Natural killer cell (primary cell): ENCODE data around the gene C1QTNF4. TPM values are rescaled to one million over a fixed set of nuclear protein-coding genes. Genes with fewer than 3 reads are reported as not detected.

Experiments
- ATAC-seq, 3 donors: fragments of 150-1000 bp in 2 of 3; fragments of 200-7000 bp in 1 of 3; cut with Tn5 transposase; 1 replicate in 1 of 3; 2 replicates in 2 of 3; pipeline ENCODE4 v1.10.0; 2021; ENCODE audit warnings: mild to moderate bottlenecking in 2 of 3, moderate library complexity in 2 of 3
- DNase-seq, 2 donors: peaks; one replicate each; pipeline versions ENCODE4 v3.0.0 to v3.0.0-alpha.2; 2013 to 2021; ENCODE audit warnings: mixed read lengths in 1 of 2
- H3K27ac ChIP-seq: one replicate; pipeline ENCODE4 v1.5.1; 2013; ENCODE audit warnings: mild to moderate bottlenecking, low read length
- H3K27me3 ChIP-seq: one replicate; pipeline ENCODE4 v1.6.1; 2013; ENCODE audit warnings: low read length; ENCODE audit not compliant: control insufficient read depth, insufficient read depth
- H3K36me3 ChIP-seq: one replicate; pipeline ENCODE4 v1.6.1; 2013; ENCODE audit warnings: low read length; ENCODE audit not compliant: control insufficient read depth, insufficient read depth
- H3K4me1 ChIP-seq: one replicate; pipeline ENCODE4 v1.6.1; 2013; ENCODE audit warnings: low read length; ENCODE audit not compliant: control insufficient read depth, insufficient read depth
- H3K4me3 ChIP-seq: one replicate; pipeline ENCODE4 v1.5.1; 2013; ENCODE audit warnings: low read length
- H3K9me3 ChIP-seq: one replicate; pipeline ENCODE4 v1.6.1; 2013; ENCODE audit warnings: low read length; ENCODE audit not compliant: control insufficient read depth, insufficient read depth
- H3K27ac Mint-ChIP-seq, 2 donors: one replicate each; pipeline ENCODE4 v1.8.0; 2022; ENCODE audit warnings: mild to moderate bottlenecking in 2 of 2, mixed read lengths in 2 of 2, moderate library complexity in 1 of 2
- H3K27me3 Mint-ChIP-seq, 2 donors: one replicate each; pipeline ENCODE4 v1.8.0; 2022; ENCODE audit warnings: low read depth in 2 of 2, mixed read lengths in 2 of 2
- H3K36me3 Mint-ChIP-seq: one replicate; pipeline ENCODE4 v1.8.0; 2022; ENCODE audit warnings: mixed read lengths
- H3K4me1 Mint-ChIP-seq, 2 donors: one replicate each; pipeline ENCODE4 v1.8.0; 2022; ENCODE audit warnings: mixed read lengths in 2 of 2
- H3K4me3 Mint-ChIP-seq: one replicate; pipeline ENCODE4 v1.8.0; 2022; ENCODE audit warnings: mild to moderate bottlenecking, moderate library complexity, mixed read lengths
- H3K9me3 Mint-ChIP-seq, 2 donors: one replicate each; pipeline ENCODE4 v1.8.0; 2022; ENCODE audit warnings: mixed read lengths in 2 of 2
- CTCF ChIP-seq: fragments of 200-600 bp; IDR thresholded peaks from one replicate; pipeline ENCODE4 v1.8.0; 2022; ENCODE audit warnings: antibody characterized with exemption
- WGBS: methylation state at CpG from one replicate; pipeline ENCODE4 v1.1.7; 2013; ENCODE audit warnings: missing lambda C conversion rate; ENCODE audit not compliant: insufficient coverage; 5-methylcytosine and 5-hydroxymethylcytosine counted together
- intact Hi-C: fragments of 100-400 bp; cut with micrococcal nuclease; formaldehyde crosslinking; loops from one replicate; pipeline ENCODE4 v1.14.2; 2022
- total RNA-seq, 4 donors: library from RNA; stranded (reverse); fragments of 120-200 nt in 1 of 4; gene quantifications; one replicate each; pipeline versions ENCODE4 v1.2.3 to v1.2.4, GENCODE V29; 2013 to 2022

C1QTNF4 gene
- total RNA-seq, 3 donors from 2014 or later (not counting 1 experiment from before 2014, with no cell fraction given) = 0.78 to 2.0 (median 1.3) TPM

- H3K27me3 ChIP-seq = peaks cover 15% of the 10 kb centered on the region
- no peaks in the 10 kb centered on the region for H3K9me3 ChIP-seq
- H3K4me3 ChIP-seq = no peak overlapping the region
- H3K36me3 ChIP-seq = no peaks in the 10 kb centered on the region
- Mint-ChIP-seq H3K27me3 (peaks cover 19 to 29% of the 10 kb centered on the region in 2 donors), H3K9me3 (no peaks in the 10 kb centered on the region), H3K4me1 (no peaks in the 10 kb centered on the region), H3K27ac (no peak overlapping the region), H3K36me3 (no peaks in the 10 kb centered on the region), H3K4me3 (no peak overlapping the region)
- intact Hi-C loops = no loop called here
- H3K4me1 ChIP-seq = peaks cover 15% of the 10 kb centered on the region
- DNase-seq (no peak), ATAC-seq (no peak)
- 10% methylated on average over 5 of the region's 6 CpGs for WGBS
- no peak for TF ChIP-seq CTCF
- H3K27ac ChIP-seq = no peak overlapping the region
These were observed 698 bp downstream of the C1QTNF4 start for GRCh38 chr11:47593492-47593933.

- no peak for TF ChIP-seq CTCF
- whole genome bisulfite sequencing = 75% methylated on average over 2 of the region's 2 CpGs
- H3K9me3 Mint-ChIP-seq = no peaks in the 10 kb centered on the region
- no peaks in the 10 kb centered on the region for H3K36me3 Mint-ChIP-seq
- Histone ChIP-seq H3K9me3 (no peaks in the 10 kb centered on the region), H3K4me3 (no peak overlapping the region), H3K36me3 (no peaks in the 10 kb centered on the region), H3K27ac (no peak overlapping the region), H3K27me3 (peaks cover 15% of the 10 kb centered on the region), H3K4me1 (peaks cover 15% of the 10 kb centered on the region)
- intact Hi-C loops = no loop called here
- no peak overlapping the region for H3K27ac Mint-ChIP-seq
- DNase-seq (no peak), ATAC-seq (no peak)
- peaks cover 19 to 29% of the 10 kb centered on the region in 2 donors for H3K27me3 Mint-ChIP-seq
- H3K4me3 Mint-ChIP-seq = no peak overlapping the region
- no peaks in the 10 kb centered on the region for H3K4me1 Mint-ChIP-seq
These were observed 1.2 kb downstream of the C1QTNF4 start for GRCh38 chr11:47592970-47593369.

GRCh38 chr11:47592251-47592650 lies 2.0 kb downstream of the C1QTNF4 start:
- no peaks in the 10 kb centered on the region for H3K9me3 ChIP-seq
- intact Hi-C loops = no loop called here
- H3K27me3 ChIP-seq = peaks cover 15% of the 10 kb centered on the region
- Mint-ChIP-seq H3K9me3 (no peaks in the 10 kb centered on the region), H3K36me3 (no peaks in the 10 kb centered on the region), H3K27me3 (peaks cover 19 to 29% of the 10 kb centered on the region in 2 donors), H3K27ac (no peak overlapping the region), H3K4me1 (no peaks in the 10 kb centered on the region), H3K4me3 (no peak overlapping the region)
- H3K4me1 ChIP-seq = peaks cover 20% of the 10 kb centered on the region
- no peaks in the 10 kb centered on the region for H3K36me3 ChIP-seq
- no peak for TF ChIP-seq CTCF
- no peak overlapping the region for H3K4me3 ChIP-seq
- WGBS = 39% methylated on average over 4 of the region's 4 CpGs
- DNase-seq (no peak), ATAC-seq (peak in 1 of 3 donors; percentile 12)
- H3K27ac ChIP-seq = no peak overlapping the region

- WGBS = 13% methylated on average over 7 of the region's 7 CpGs
- no peaks in the 10 kb centered on the region for H3K9me3 Mint-ChIP-seq
These were observed 2.4 kb downstream of the C1QTNF4 start for GRCh38 chr11:47591764-47592163.

More at GRCh38 chr11:47591764-47592163, 2.4 kb downstream of the C1QTNF4 start:
- no peak for TF ChIP-seq CTCF
- Histone ChIP-seq H3K27ac (no peak overlapping the region), H3K9me3 (no peaks in the 10 kb centered on the region), H3K4me3 (no peak overlapping the region), H3K4me1 (peaks cover 20% of the 10 kb centered on the region), H3K36me3 (no peaks in the 10 kb centered on the region), H3K27me3 (peaks cover 15% of the 10 kb centered on the region)
- H3K4me3 Mint-ChIP-seq = no peak overlapping the region
- H3K27ac Mint-ChIP-seq = no peak overlapping the region
- H3K36me3 Mint-ChIP-seq = no peaks in the 10 kb centered on the region
- peaks cover 19 to 29% of the 10 kb centered on the region in 2 donors for H3K27me3 Mint-ChIP-seq
- ATAC-seq (peak in 1 of 3 donors; percentile 24), DNase-seq (no peak)
- intact Hi-C loops = no loop called here
- H3K4me1 Mint-ChIP-seq = no peaks in the 10 kb centered on the region
